ENCODE results near the gene DCBLD1. TPM values are rescaled to one million over a fixed set of nuclear protein-coding genes. Genes with fewer than 3 reads are reported as not detected.

Gene DCBLD1
- total RNA-seq, 1 donor from 2014 or later = 14.2 TPM

GRCh38 chr6:117446861-117447260 lies 35.6 kb upstream of the DCBLD1 start:
- no peak for TF ChIP-seq POLR2AphosphoS5 (IDR thresholded peaks at IDR 0.05; ENCODE audit: insufficient read depth in 1 of 2, low read depth in 1 of 2)
- no peak for TF ChIP-seq POLR2A (IDR thresholded peaks at IDR 0.05)
- no peak for TF ChIP-seq CTCF (IDR thresholded peaks at IDR 0.05)
- no peaks in the 10 kb centered on the region for H3K36me3 ChIP-seq
- intact Hi-C loops (cut with DNase I) = no loop called here
- no peak for DNase-seq (ENCODE audit: extremely low spot score in 2 of 2)
- H3K9me3 ChIP-seq = no peaks in the 10 kb centered on the region
- no peaks in the 10 kb centered on the region for H3K27me3 ChIP-seq
- no peak overlapping the region for H3K27ac ChIP-seq
- peaks cover 13% of the 10 kb centered on the region for H3K4me1 ChIP-seq
- no peak overlapping the region for H3K4me3 ChIP-seq

GRCh38 chr6:117448011-117448410 lies 34.5 kb upstream of the DCBLD1 start:
- intact Hi-C loops (cut with DNase I) = no loop called here
- Histone ChIP-seq H3K36me3 (no peaks in the 10 kb centered on the region), H3K4me1 (peaks cover 8% of the 10 kb centered on the region), H3K27me3 (no peaks in the 10 kb centered on the region), H3K9me3 (no peaks in the 10 kb centered on the region), H3K27ac (no peak overlapping the region), H3K4me3 (no peak overlapping the region)
- no peak for TF ChIP-seq CTCF (IDR thresholded peaks at IDR 0.05)
- no peak for TF ChIP-seq POLR2AphosphoS5 (IDR thresholded peaks at IDR 0.05; ENCODE audit: insufficient read depth in 1 of 2, low read depth in 1 of 2)
- TF ChIP-seq POLR2A (IDR thresholded peaks at IDR 0.05) = no peak
- DNase-seq (ENCODE audit: extremely low spot score in 2 of 2) = no peak

- no peak for DNase-seq (ENCODE audit: extremely low spot score in 2 of 2)
- no peak for TF ChIP-seq POLR2A (IDR thresholded peaks at IDR 0.05)
- no peak for TF ChIP-seq POLR2AphosphoS5 (IDR thresholded peaks at IDR 0.05; ENCODE audit: insufficient read depth in 1 of 2, low read depth in 1 of 2)
- no peak for TF ChIP-seq CTCF (IDR thresholded peaks at IDR 0.05)
- Histone ChIP-seq H3K9me3 (no peaks in the 10 kb centered on the region), H3K4me1 (peaks cover 8% of the 10 kb centered on the region), H3K36me3 (no peaks in the 10 kb centered on the region), H3K27me3 (no peaks in the 10 kb centered on the region), H3K4me3 (no peak overlapping the region), H3K27ac (peak overlapping the region; percentile 57)
- intact Hi-C loops (cut with DNase I) = no loop called here
Observed at GRCh38 chr6:117448732-117449485, 33.6 kb upstream of the DCBLD1 start.

- no peak for TF ChIP-seq POLR2A (IDR thresholded peaks at IDR 0.05)
- peak; percentile 34 to 76 (median 69) for TF ChIP-seq CTCF (IDR thresholded peaks at IDR 0.05)
- no peaks in the 10 kb centered on the region for H3K27me3 ChIP-seq
- DNase-seq (ENCODE audit: extremely low spot score in 2 of 2) = no peak
- intact Hi-C loops (cut with DNase I) = loop anchor here (1.0 kb wide), 1 partner anchor 104 kb away; no protein-coding TSS in a partner anchor
- H3K4me3 ChIP-seq = no peak overlapping the region
- H3K36me3 ChIP-seq = no peaks in the 10 kb centered on the region
- H3K27ac ChIP-seq = peak overlapping the region; percentile 57
- H3K9me3 ChIP-seq = no peaks in the 10 kb centered on the region
- H3K4me1 ChIP-seq = peaks cover 8% of the 10 kb centered on the region
Observed at GRCh38 chr6:117449549-117450439, 32.7 kb upstream of the DCBLD1 start.
